ENCODE results near the gene CUX1. TPM values are rescaled to one million over a fixed set of nuclear protein-coding genes. Genes with fewer than 3 reads are reported as not detected.

Gene CUX1
- total RNA-seq, 1 experiment from 2014 or later = 49.8 TPM

GRCh38 chr7:102230593-102230992, 413.2 kb downstream of the CUX1 start:
- H3K27ac ChIP-seq = no peak overlapping the region
- no peaks in the 10 kb centered on the region for H3K4me1 ChIP-seq (replicated peaks)
- H3K36me3 ChIP-seq = peaks cover 31% of the 10 kb centered on the region
- no peak for DNase-seq (ENCODE audit: low read depth in 1 of 2, low spot score in 2 of 2)
- no peaks in the 10 kb centered on the region for H3K9me3 ChIP-seq (replicated peaks)
- no peak overlapping the region for H3K4me3 ChIP-seq
- H3K27me3 ChIP-seq (replicated peaks) = no peaks in the 10 kb centered on the region

- Histone ChIP-seq H3K27me3 (replicated peaks) (no peaks in the 10 kb centered on the region), H3K4me3 (no peak overlapping the region), H3K9me3 (replicated peaks) (no peaks in the 10 kb centered on the region), H3K27ac (no peak overlapping the region), H3K4me1 (replicated peaks) (no peaks in the 10 kb centered on the region), H3K36me3 (peaks cover 36% of the 10 kb centered on the region)
- no peak for DNase-seq (ENCODE audit: low read depth in 1 of 2, low spot score in 2 of 2)
Observed at GRCh38 chr7:102232611-102233286, 415.3 kb downstream of the CUX1 start.

GRCh38 chr7:102234131-102234530, 416.7 kb downstream of the CUX1 start:
- Histone ChIP-seq H3K27ac (no peak overlapping the region), H3K4me1 (replicated peaks) (no peaks in the 10 kb centered on the region), H3K9me3 (replicated peaks) (no peaks in the 10 kb centered on the region), H3K4me3 (no peak overlapping the region), H3K27me3 (replicated peaks) (no peaks in the 10 kb centered on the region), H3K36me3 (peaks cover 39% of the 10 kb centered on the region)
- no peak for DNase-seq (ENCODE audit: low read depth in 1 of 2, low spot score in 2 of 2)

- Histone ChIP-seq H3K27ac (no peak overlapping the region), H3K36me3 (peaks cover 41% of the 10 kb centered on the region), H3K4me1 (replicated peaks) (no peaks in the 10 kb centered on the region), H3K4me3 (no peak overlapping the region), H3K9me3 (replicated peaks) (no peaks in the 10 kb centered on the region), H3K27me3 (replicated peaks) (no peaks in the 10 kb centered on the region)
- DNase-seq (ENCODE audit: low read depth in 1 of 2, low spot score in 2 of 2) = no peak
Observed at GRCh38 chr7:102234801-102235550, 417.6 kb downstream of the CUX1 start.

GRCh38 chr7:102236102-102236501, 418.7 kb downstream of the CUX1 start:
- Histone ChIP-seq H3K27me3 (replicated peaks) (no peaks in the 10 kb centered on the region), H3K4me1 (replicated peaks) (no peaks in the 10 kb centered on the region)
- no peak for DNase-seq (ENCODE audit: low read depth in 1 of 2, low spot score in 2 of 2)

GRCh38 chr7:102236592-102237287, 419.3 kb downstream of the CUX1 start:
- H3K36me3 ChIP-seq = peaks cover 55% of the 10 kb centered on the region
- H3K4me1 ChIP-seq (replicated peaks) = no peaks in the 10 kb centered on the region
- peak; percentile 65 to 72 for DNase-seq (ENCODE audit: low read depth in 1 of 2, low spot score in 2 of 2)
- no peak overlapping the region for H3K27ac ChIP-seq
- H3K9me3 ChIP-seq (replicated peaks) = no peaks in the 10 kb centered on the region
- H3K4me3 ChIP-seq = no peak overlapping the region
- no peaks in the 10 kb centered on the region for H3K27me3 ChIP-seq (replicated peaks)

More at GRCh38 chr7:102236102-102236501, 418.7 kb downstream of the CUX1 start:
- Histone ChIP-seq H3K4me3 (no peak overlapping the region), H3K27ac (no peak overlapping the region), H3K36me3 (peaks cover 49% of the 10 kb centered on the region), H3K9me3 (replicated peaks) (no peaks in the 10 kb centered on the region)

- Histone ChIP-seq H3K9me3 (replicated peaks) (no peaks in the 10 kb centered on the region), H3K27me3 (replicated peaks) (no peaks in the 10 kb centered on the region), H3K27ac (no peak overlapping the region), H3K4me1 (replicated peaks) (no peaks in the 10 kb centered on the region), H3K36me3 (peaks cover 43% of the 10 kb centered on the region), H3K4me3 (no peak overlapping the region)
- no peak for DNase-seq (ENCODE audit: low read depth in 1 of 2, low spot score in 2 of 2)
Observed at GRCh38 chr7:102239206-102239820, 421.9 kb downstream of the CUX1 start.

GRCh38 chr7:102241431-102241830, 424.0 kb downstream of the CUX1 start:
- DNase-seq (ENCODE audit: low read depth in 1 of 2, low spot score in 2 of 2) = no peak
- H3K4me1 ChIP-seq (replicated peaks) = no peaks in the 10 kb centered on the region
- peaks cover 34% of the 10 kb centered on the region for H3K36me3 ChIP-seq
- no peak overlapping the region for H3K4me3 ChIP-seq
- no peaks in the 10 kb centered on the region for H3K9me3 ChIP-seq (replicated peaks)
- no peak overlapping the region for H3K27ac ChIP-seq
- H3K27me3 ChIP-seq (replicated peaks) = no peaks in the 10 kb centered on the region

GRCh38 chr7:102244601-102245000, 427.2 kb downstream of the CUX1 start:
- Histone ChIP-seq H3K27ac (no peak overlapping the region), H3K27me3 (replicated peaks) (no peaks in the 10 kb centered on the region), H3K36me3 (peaks cover 27% of the 10 kb centered on the region), H3K4me3 (no peak overlapping the region), H3K4me1 (replicated peaks) (no peaks in the 10 kb centered on the region), H3K9me3 (replicated peaks) (no peaks in the 10 kb centered on the region)
- no peak for DNase-seq (ENCODE audit: low read depth in 1 of 2, low spot score in 2 of 2)

- H3K4me3 ChIP-seq = no peak overlapping the region
- H3K27me3 ChIP-seq (replicated peaks) = no peaks in the 10 kb centered on the region
- H3K9me3 ChIP-seq (replicated peaks) = no peaks in the 10 kb centered on the region
- H3K4me1 ChIP-seq (replicated peaks) = no peaks in the 10 kb centered on the region
- no peak for DNase-seq (ENCODE audit: low read depth in 1 of 2, low spot score in 2 of 2)
- no peak overlapping the region for H3K27ac ChIP-seq
- H3K36me3 ChIP-seq = peaks cover 14% of the 10 kb centered on the region; the same call in 1 of the 2 replicates
Observed at GRCh38 chr7:102248081-102248455, 430.6 kb downstream of the CUX1 start.

- peaks cover 14% of the 10 kb centered on the region; the same call in 1 of the 2 replicates for H3K36me3 ChIP-seq
- DNase-seq (ENCODE audit: low read depth in 1 of 2, low spot score in 2 of 2) = no peak
- H3K4me3 ChIP-seq = no peak overlapping the region
- no peaks in the 10 kb centered on the region for H3K27me3 ChIP-seq (replicated peaks)
- H3K4me1 ChIP-seq (replicated peaks) = no peaks in the 10 kb centered on the region
- no peak overlapping the region for H3K27ac ChIP-seq
- H3K9me3 ChIP-seq (replicated peaks) = no peaks in the 10 kb centered on the region
Observed at GRCh38 chr7:102248456-102249395, 431.3 kb downstream of the CUX1 start.

GRCh38 chr7:102251531-102252365, 434.3 kb downstream of the CUX1 start:
- Histone ChIP-seq H3K36me3 (peaks cover 14% of the 10 kb centered on the region; the same call in 1 of the 2 replicates), H3K4me1 (replicated peaks) (no peaks in the 10 kb centered on the region), H3K9me3 (replicated peaks) (no peaks in the 10 kb centered on the region), H3K27ac (no peak overlapping the region), H3K4me3 (no peak overlapping the region), H3K27me3 (replicated peaks) (no peaks in the 10 kb centered on the region)
- no peak for DNase-seq (ENCODE audit: low read depth in 1 of 2, low spot score in 2 of 2)

Data from SJSA1 (cell line).